ENCODE measurements around the gene BCKDHB.

DNA sequence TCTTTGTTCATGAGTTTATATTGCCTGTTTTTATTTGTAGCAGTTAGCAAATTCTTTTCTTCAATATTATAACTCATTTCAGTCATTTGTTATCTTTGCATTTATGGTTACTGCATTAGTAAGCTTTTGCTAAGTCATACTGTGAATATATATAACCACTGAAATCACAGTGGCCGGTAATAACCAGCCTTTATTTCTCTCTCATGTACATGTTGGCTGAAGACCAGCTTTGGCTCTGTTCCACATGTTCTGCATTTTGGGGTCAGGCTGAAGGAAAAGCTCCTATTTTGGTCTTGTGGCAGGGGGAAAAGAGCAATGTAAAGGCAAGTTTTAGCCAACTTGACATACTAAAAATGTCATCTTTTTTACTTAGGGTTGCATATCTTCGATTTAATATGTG lies 276.3 kb downstream of the BCKDHB start:
- TF ChIP-seq, protein P1, sequence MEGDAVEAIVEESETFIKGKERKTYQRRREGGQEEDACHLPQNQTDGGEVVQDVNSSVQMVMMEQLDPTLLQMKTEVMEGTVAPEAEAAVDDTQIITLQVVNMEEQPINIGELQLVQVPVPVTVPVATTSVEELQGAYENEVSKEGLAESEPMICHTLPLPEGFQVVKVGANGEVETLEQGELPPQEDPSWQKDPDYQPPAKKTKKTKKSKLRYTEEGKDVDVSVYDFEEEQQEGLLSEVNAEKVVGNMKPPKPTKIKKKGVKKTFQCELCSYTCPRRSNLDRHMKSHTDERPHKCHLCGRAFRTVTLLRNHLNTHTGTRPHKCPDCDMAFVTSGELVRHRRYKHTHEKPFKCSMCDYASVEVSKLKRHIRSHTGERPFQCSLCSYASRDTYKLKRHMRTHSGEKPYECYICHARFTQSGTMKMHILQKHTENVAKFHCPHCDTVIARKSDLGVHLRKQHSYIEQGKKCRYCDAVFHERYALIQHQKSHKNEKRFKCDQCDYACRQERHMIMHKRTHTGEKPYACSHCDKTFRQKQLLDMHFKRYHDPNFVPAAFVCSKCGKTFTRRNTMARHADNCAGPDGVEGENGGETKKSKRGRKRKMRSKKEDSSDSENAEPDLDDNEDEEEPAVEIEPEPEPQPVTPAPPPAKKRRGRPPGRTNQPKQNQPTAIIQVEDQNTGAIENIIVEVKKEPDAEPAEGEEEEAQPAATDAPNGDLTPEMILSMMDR (IDR thresholded peaks at IDR 0.05; ENCODE audit: extremely low read depth in 1 of 2, insufficient read depth in 1 of 2, low read depth in 1 of 2, low read length in 2 of 2) = no peak
- no peak for TF ChIP-seq POLR2A (IDR thresholded peaks at IDR 0.05; ENCODE audit: low read depth, low read length)
- TF ChIP-seq MYC (IDR thresholded peaks at IDR 0.05; ENCODE audit: low read depth, low read length) = no peak
- TF ChIP-seq POLR2AphosphoS5 (IDR thresholded peaks at IDR 0.05; ENCODE audit: insufficient read depth, low read depth, low read length) = no peak
- no peak for TF ChIP-seq EZH2 (IDR thresholded peaks at IDR 0.05; ENCODE audit: borderline replicate concordance, low read depth, low read length, severe bottlenecking)

All from endothelial cell of umbilical vein (primary cell).